Kidney capillary endothelial cell (primary cell): ENCODE measurements around the gene ABCA13.

Experiments used
- DNase-seq: peaks from one replicate; pipeline ENCODE4 v3.0.0-alpha.2; 2018; ENCODE audit warnings: low spot score

Gene ABCA13

GRCh38 chr7:48637382-48637781, 466.1 kb downstream of the ABCA13 start:
- DNase-seq, result peak; percentile 64

GRCh38 chr7:48638041-48638440, 466.8 kb downstream of the ABCA13 start:
- no peak for DNase-seq

DNA sequence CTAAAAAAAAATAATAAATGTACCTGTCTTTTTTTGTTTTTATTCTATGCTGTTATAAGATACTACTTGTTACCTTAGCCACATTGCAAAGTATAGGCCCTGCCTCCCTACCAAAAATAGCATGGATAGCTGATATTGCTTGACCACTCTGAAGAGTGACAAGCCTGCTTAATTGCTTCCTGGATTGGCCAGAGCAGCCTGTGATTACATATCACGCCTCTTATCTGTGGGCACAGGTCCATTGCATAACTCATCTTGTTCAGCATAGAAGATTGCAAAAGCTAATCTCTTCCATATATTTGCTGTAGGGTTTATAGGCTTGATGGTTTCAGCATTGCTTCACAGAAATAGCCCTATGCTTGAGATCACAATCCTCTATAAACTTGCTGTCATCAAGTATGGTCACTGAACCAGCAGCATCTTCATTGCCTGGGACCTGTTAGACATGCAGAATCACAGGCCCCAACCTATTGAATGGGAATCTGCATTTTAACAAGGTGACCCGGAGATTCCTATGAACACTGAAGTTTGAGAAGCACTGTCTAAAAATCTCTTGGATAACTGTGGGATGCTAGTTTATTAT, 472.3 kb downstream of the ABCA13 start:
- no peak for DNase-seq

DNA sequence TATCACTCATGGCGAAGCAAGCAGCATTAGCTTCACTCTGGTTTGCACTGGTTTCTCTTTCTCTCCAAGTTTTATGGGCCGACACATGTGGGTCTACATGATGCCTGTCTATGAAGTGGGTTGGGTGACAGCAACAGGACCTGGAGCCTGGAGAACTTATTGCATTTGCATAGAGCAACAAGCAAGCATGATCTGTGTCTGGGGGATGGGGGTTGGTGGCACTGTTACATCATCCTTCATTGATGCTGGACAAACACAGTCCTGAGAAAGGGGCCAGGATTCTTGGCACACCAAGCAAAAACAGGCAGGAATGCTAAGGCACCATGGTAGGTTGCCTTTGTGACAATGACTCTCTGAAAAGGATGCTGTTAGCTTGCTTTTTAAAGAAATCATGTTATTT, 486.9 kb downstream of the ABCA13 start:
- DNase-seq, result no peak

DNA sequence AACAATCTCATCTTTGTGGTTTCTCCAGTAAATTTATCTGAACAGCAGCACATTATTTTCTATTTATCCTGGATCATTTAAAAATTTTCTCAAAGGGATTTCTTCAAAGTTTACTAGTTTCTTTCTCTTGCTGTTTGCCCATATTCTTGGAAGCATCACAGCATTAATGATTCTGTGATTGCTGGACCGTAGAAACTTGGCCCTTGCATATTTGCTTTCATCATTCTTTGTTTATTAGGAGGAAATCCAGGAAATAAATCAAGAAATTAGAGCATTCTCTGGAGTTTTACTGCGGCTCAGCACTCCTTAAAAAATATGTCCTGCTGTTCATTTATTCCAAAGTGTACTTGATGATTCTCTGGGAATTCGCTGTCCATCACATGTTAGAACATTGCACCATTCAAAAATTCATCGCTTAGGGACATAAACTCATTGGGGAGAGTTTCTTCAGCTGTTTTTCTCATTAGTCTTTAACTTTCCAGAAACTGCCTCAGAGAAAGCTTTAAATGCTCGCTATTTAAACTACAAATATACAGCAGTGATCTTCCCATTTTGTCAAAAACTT, 489.1 kb downstream of the ABCA13 start:
- no peak for DNase-seq

- DNase-seq, result no peak
Measured at GRCh38 chr7:48664241-48664640, 493.0 kb downstream of the ABCA13 start.

- DNase-seq, result no peak
Measured at GRCh38 chr7:48665353-48666135, 494.3 kb downstream of the ABCA13 start.

DNA sequence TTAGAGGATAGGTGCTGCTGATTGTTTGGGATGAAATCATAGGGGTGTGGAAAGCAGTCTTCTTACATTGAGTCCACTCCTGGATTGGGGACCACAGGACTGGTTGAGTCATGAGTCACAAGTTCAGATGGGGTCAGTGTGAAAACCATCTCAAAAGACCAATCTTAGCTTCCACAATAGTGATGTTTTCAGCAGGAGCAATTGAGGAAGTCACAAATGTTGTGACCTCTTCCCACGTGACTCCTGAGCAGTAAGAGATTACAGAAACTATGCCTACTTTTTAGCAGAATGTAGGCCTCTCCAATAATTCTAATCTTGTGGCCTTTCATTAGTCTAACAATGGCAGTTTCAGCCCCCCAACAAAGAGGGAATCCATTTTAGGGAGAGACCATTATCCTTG, 496.1 kb downstream of the ABCA13 start:
- no peak for DNase-seq

GRCh38 chr7:48671656-48672055, 500.4 kb downstream of the ABCA13 start:
- no peak for DNase-seq

- DNase-seq, result no peak
Measured at GRCh38 chr7:48681006-48681405, 509.7 kb downstream of the ABCA13 start.

DNA sequence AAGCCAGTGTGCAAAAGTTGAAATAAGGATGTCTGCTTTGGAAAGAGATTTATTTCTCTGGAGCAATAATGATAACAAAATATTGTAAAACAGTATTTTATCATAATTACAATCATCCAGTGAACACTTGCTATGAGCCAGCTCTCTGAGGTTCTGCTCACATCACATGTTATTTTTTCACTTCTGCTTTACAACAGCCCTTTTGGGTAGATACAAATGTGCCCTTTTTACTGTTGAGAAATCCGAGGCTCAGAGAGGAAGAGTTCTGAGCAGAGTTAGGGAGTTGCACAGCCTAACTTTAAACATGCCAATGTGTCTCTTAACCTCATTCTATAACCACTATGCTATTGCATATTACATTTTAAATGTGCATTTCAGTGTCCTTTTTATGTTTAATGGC, 520.5 kb downstream of the ABCA13 start:
- DNase-seq, result no peak
